ENCODE data around the gene CLEC2L. TPM values are rescaled to one million over a fixed set of nuclear protein-coding genes. Genes with fewer than 3 reads are reported as not detected.

The CLEC2L gene
- total RNA-seq, 1 donor from 2014 or later: 0.52 TPM

- Histone ChIP-seq H3K4me3 (ENCODE audit: low read length in 3 of 3) (no peak overlapping the region), H3K27ac (ENCODE audit: low read depth, low read length) (no peak overlapping the region), H3K4me1 (ENCODE audit: control insufficient read depth in 3 of 3, insufficient read depth in 3 of 3, low read length in 3 of 3) (no peaks in the 10 kb centered on the region), H3K27me3 (ENCODE audit: control insufficient read depth in 3 of 3, insufficient read depth in 3 of 3, low read length in 3 of 3) (peaks cover 6 to 21% (median 11%) of the 10 kb centered on the region in 3 donors), H3K36me3 (ENCODE audit: control insufficient read depth in 3 of 3, insufficient read depth in 3 of 3, low read length in 3 of 3) (no peaks in the 10 kb centered on the region), H3K9me3 (ENCODE audit: control insufficient read depth in 3 of 3, low read length in 3 of 3) (peaks cover 5 to 6% (median 6%) of the 10 kb centered on the region in 3 donors), H3K9ac (ENCODE audit: low read depth in 1 of 3, low read length in 3 of 3) (no peak overlapping the region)
These were observed 33.4 kb upstream of the CLEC2L start for GRCh38 chr7:139490130-139490529.

- no peaks in the 10 kb centered on the region for H3K36me3 ChIP-seq (ENCODE audit: control insufficient read depth in 3 of 3, insufficient read depth in 3 of 3, low read length in 3 of 3)
- H3K9ac ChIP-seq (ENCODE audit: low read depth in 1 of 3, low read length in 3 of 3): no peak overlapping the region
- no peak overlapping the region for H3K4me3 ChIP-seq (ENCODE audit: low read length in 3 of 3)
- no peak overlapping the region for H3K27ac ChIP-seq (ENCODE audit: low read depth, low read length)
- peaks cover 6 to 9% (median 6%) of the 10 kb centered on the region in 3 donors for H3K27me3 ChIP-seq (ENCODE audit: control insufficient read depth in 3 of 3, insufficient read depth in 3 of 3, low read length in 3 of 3)
- H3K4me1 ChIP-seq (ENCODE audit: control insufficient read depth in 3 of 3, insufficient read depth in 3 of 3, low read length in 3 of 3): no peaks in the 10 kb centered on the region
- peaks cover 5 to 6% (median 6%) of the 10 kb centered on the region in 3 donors for H3K9me3 ChIP-seq (ENCODE audit: control insufficient read depth in 3 of 3, low read length in 3 of 3)
These were observed 31.2 kb upstream of the CLEC2L start for GRCh38 chr7:139492293-139492692.

- H3K36me3 ChIP-seq (ENCODE audit: control insufficient read depth in 3 of 3, insufficient read depth in 3 of 3, low read length in 3 of 3): no peaks in the 10 kb centered on the region
- H3K27ac ChIP-seq (ENCODE audit: low read depth, low read length): no peak overlapping the region
- peaks cover 5 to 6% (median 6%) of the 10 kb centered on the region in 3 donors for H3K9me3 ChIP-seq (ENCODE audit: control insufficient read depth in 3 of 3, low read length in 3 of 3)
These were observed 28.5 kb upstream of the CLEC2L start for GRCh38 chr7:139494835-139495579.

GRCh38 chr7:139495580-139496125, 27.8 kb upstream of the CLEC2L start:
- peaks cover 0 to 5% (median 2%) of the 10 kb centered on the region in 3 donors for H3K4me1 ChIP-seq (ENCODE audit: control insufficient read depth in 3 of 3, insufficient read depth in 3 of 3, low read length in 3 of 3)
- H3K9ac ChIP-seq (ENCODE audit: low read depth in 1 of 3, low read length in 3 of 3): no peak overlapping the region
- no peak overlapping the region for H3K27ac ChIP-seq (ENCODE audit: low read depth, low read length)

More at GRCh38 chr7:139494835-139495579, 28.5 kb upstream of the CLEC2L start:
- no peak overlapping the region for H3K9ac ChIP-seq (ENCODE audit: low read depth in 1 of 3, low read length in 3 of 3)
- H3K4me1 ChIP-seq (ENCODE audit: control insufficient read depth in 3 of 3, insufficient read depth in 3 of 3, low read length in 3 of 3): peaks cover 0 to 3% (median under 1%) of the 10 kb centered on the region in 3 donors
- H3K4me3 ChIP-seq (ENCODE audit: low read length in 3 of 3): no peak overlapping the region
- H3K27me3 ChIP-seq (ENCODE audit: control insufficient read depth in 3 of 3, insufficient read depth in 3 of 3, low read length in 3 of 3): peaks cover 0 to 11% (median 0%) of the 10 kb centered on the region in 3 donors

GRCh38 chr7:139496528-139496927, 27.0 kb upstream of the CLEC2L start:
- Histone ChIP-seq H3K4me3 (ENCODE audit: low read length in 3 of 3) (no peak overlapping the region), H3K36me3 (ENCODE audit: control insufficient read depth in 3 of 3, insufficient read depth in 3 of 3, low read length in 3 of 3) (no peaks in the 10 kb centered on the region), H3K27ac (ENCODE audit: low read depth, low read length) (no peak overlapping the region), H3K9me3 (ENCODE audit: control insufficient read depth in 3 of 3, low read length in 3 of 3) (peaks cover 5 to 6% (median 6%) of the 10 kb centered on the region in 3 donors), H3K4me1 (ENCODE audit: control insufficient read depth in 3 of 3, insufficient read depth in 3 of 3, low read length in 3 of 3) (peaks cover 0 to 5% (median 2%) of the 10 kb centered on the region in 3 donors), H3K9ac (ENCODE audit: low read depth in 1 of 3, low read length in 3 of 3) (no peak overlapping the region), H3K27me3 (ENCODE audit: control insufficient read depth in 3 of 3, insufficient read depth in 3 of 3, low read length in 3 of 3) (peaks cover 0 to 11% (median 0%) of the 10 kb centered on the region in 3 donors)

More at GRCh38 chr7:139495580-139496125, 27.8 kb upstream of the CLEC2L start:
- peaks cover 0 to 11% (median 0%) of the 10 kb centered on the region in 3 donors for H3K27me3 ChIP-seq (ENCODE audit: control insufficient read depth in 3 of 3, insufficient read depth in 3 of 3, low read length in 3 of 3)
- H3K4me3 ChIP-seq (ENCODE audit: low read length in 3 of 3): no peak overlapping the region
- peaks cover 5 to 6% (median 6%) of the 10 kb centered on the region in 3 donors for H3K9me3 ChIP-seq (ENCODE audit: control insufficient read depth in 3 of 3, low read length in 3 of 3)
- H3K36me3 ChIP-seq (ENCODE audit: control insufficient read depth in 3 of 3, insufficient read depth in 3 of 3, low read length in 3 of 3): no peaks in the 10 kb centered on the region

- peaks cover 0 to 11% (median 0%) of the 10 kb centered on the region in 3 donors for H3K27me3 ChIP-seq (ENCODE audit: control insufficient read depth in 3 of 3, insufficient read depth in 3 of 3, low read length in 3 of 3)
- H3K27ac ChIP-seq (ENCODE audit: low read depth, low read length): no peak overlapping the region
- H3K4me3 ChIP-seq (ENCODE audit: low read length in 3 of 3): no peak overlapping the region
- H3K36me3 ChIP-seq (ENCODE audit: control insufficient read depth in 3 of 3, insufficient read depth in 3 of 3, low read length in 3 of 3): no peaks in the 10 kb centered on the region
- no peak overlapping the region for H3K9ac ChIP-seq (ENCODE audit: low read depth in 1 of 3, low read length in 3 of 3)
- peaks cover 0 to 5% (median 2%) of the 10 kb centered on the region in 3 donors for H3K4me1 ChIP-seq (ENCODE audit: control insufficient read depth in 3 of 3, insufficient read depth in 3 of 3, low read length in 3 of 3)
- no peaks in the 10 kb centered on the region for H3K9me3 ChIP-seq (ENCODE audit: control insufficient read depth in 3 of 3, low read length in 3 of 3)
These were observed 22.7 kb upstream of the CLEC2L start for GRCh38 chr7:139500770-139501138.

GRCh38 chr7:139502226-139502625, 21.3 kb upstream of the CLEC2L start:
- Histone ChIP-seq H3K9ac (ENCODE audit: low read depth in 1 of 3, low read length in 3 of 3) (no peak overlapping the region), H3K36me3 (ENCODE audit: control insufficient read depth in 3 of 3, insufficient read depth in 3 of 3, low read length in 3 of 3) (no peaks in the 10 kb centered on the region), H3K4me1 (ENCODE audit: control insufficient read depth in 3 of 3, insufficient read depth in 3 of 3, low read length in 3 of 3) (peaks cover 0 to 5% (median 2%) of the 10 kb centered on the region in 3 donors), H3K27me3 (ENCODE audit: control insufficient read depth in 3 of 3, insufficient read depth in 3 of 3, low read length in 3 of 3) (peaks cover 0 to 8% (median 0%) of the 10 kb centered on the region in 3 donors), H3K4me3 (ENCODE audit: low read length in 3 of 3) (no peak overlapping the region), H3K27ac (ENCODE audit: low read depth, low read length) (no peak overlapping the region), H3K9me3 (ENCODE audit: control insufficient read depth in 3 of 3, low read length in 3 of 3) (no peaks in the 10 kb centered on the region)

- Histone ChIP-seq H3K27me3 (ENCODE audit: control insufficient read depth in 3 of 3, insufficient read depth in 3 of 3, low read length in 3 of 3) (no peaks in the 10 kb centered on the region), H3K36me3 (ENCODE audit: control insufficient read depth in 3 of 3, insufficient read depth in 3 of 3, low read length in 3 of 3) (no peaks in the 10 kb centered on the region), H3K4me3 (ENCODE audit: low read length in 3 of 3) (no peak overlapping the region), H3K9ac (ENCODE audit: low read depth in 1 of 3, low read length in 3 of 3) (no peak overlapping the region), H3K27ac (ENCODE audit: low read depth, low read length) (no peak overlapping the region), H3K9me3 (ENCODE audit: control insufficient read depth in 3 of 3, low read length in 3 of 3) (no peaks in the 10 kb centered on the region), H3K4me1 (ENCODE audit: control insufficient read depth in 3 of 3, insufficient read depth in 3 of 3, low read length in 3 of 3) (no peaks in the 10 kb centered on the region)
These were observed 17.9 kb upstream of the CLEC2L start for GRCh38 chr7:139505563-139505962.

GRCh38 chr7:139509535-139509934, 13.9 kb upstream of the CLEC2L start:
- no peaks in the 10 kb centered on the region for H3K9me3 ChIP-seq (ENCODE audit: control insufficient read depth in 3 of 3, low read length in 3 of 3)
- H3K4me1 ChIP-seq (ENCODE audit: control insufficient read depth in 3 of 3, insufficient read depth in 3 of 3, low read length in 3 of 3): no peaks in the 10 kb centered on the region
- no peaks in the 10 kb centered on the region for H3K27me3 ChIP-seq (ENCODE audit: control insufficient read depth in 3 of 3, insufficient read depth in 3 of 3, low read length in 3 of 3)

GRCh38 chr7:139511315-139511714, 12.2 kb upstream of the CLEC2L start:
- no peaks in the 10 kb centered on the region for H3K27me3 ChIP-seq (ENCODE audit: control insufficient read depth in 3 of 3, insufficient read depth in 3 of 3, low read length in 3 of 3)
- no peak overlapping the region for H3K4me3 ChIP-seq (ENCODE audit: low read length in 3 of 3)
- H3K36me3 ChIP-seq (ENCODE audit: control insufficient read depth in 3 of 3, insufficient read depth in 3 of 3, low read length in 3 of 3): no peaks in the 10 kb centered on the region
- H3K9ac ChIP-seq (ENCODE audit: low read depth in 1 of 3, low read length in 3 of 3): no peak overlapping the region
- no peaks in the 10 kb centered on the region for H3K9me3 ChIP-seq (ENCODE audit: control insufficient read depth in 3 of 3, low read length in 3 of 3)
- no peaks in the 10 kb centered on the region for H3K4me1 ChIP-seq (ENCODE audit: control insufficient read depth in 3 of 3, insufficient read depth in 3 of 3, low read length in 3 of 3)
- H3K27ac ChIP-seq (ENCODE audit: low read depth, low read length): no peak overlapping the region

More at GRCh38 chr7:139509535-139509934, 13.9 kb upstream of the CLEC2L start:
- no peak overlapping the region for H3K9ac ChIP-seq (ENCODE audit: low read depth in 1 of 3, low read length in 3 of 3)
- H3K36me3 ChIP-seq (ENCODE audit: control insufficient read depth in 3 of 3, insufficient read depth in 3 of 3, low read length in 3 of 3): no peaks in the 10 kb centered on the region
- H3K4me3 ChIP-seq (ENCODE audit: low read length in 3 of 3): no peak overlapping the region
- no peak overlapping the region for H3K27ac ChIP-seq (ENCODE audit: low read depth, low read length)

Data from skeletal muscle tissue (tissue), 4 donors.